Islet precursor cell (in vitro differentiated cells): ENCODE results near the gene IFNAR1.
"Not testable (repeated sequence)": the region's sequence is repeated elsewhere in the genome, so short reads cannot be mapped to it uniquely, and the experiment has no call there.

Source experiments
- DNase-seq: peaks from one replicate; pipeline ENCODE4 v3.0.0-alpha.2; 2018

Gene IFNAR1

GRCh38 chr21:33350676-33351075, 25.9 kb downstream of the IFNAR1 start:
- no peak for DNase-seq

- DNase-seq: no peak
Measured at GRCh38 chr21:33355355-33355754, 30.6 kb downstream of the IFNAR1 start.

GRCh38 chr21:33355996-33356395, 31.2 kb downstream of the IFNAR1 start:
- DNase-seq: no peak

GRCh38 chr21:33357177-33357576, 32.4 kb downstream of the IFNAR1 start:
- no peak for DNase-seq

GRCh38 chr21:33359446-33359845, 34.7 kb downstream of the IFNAR1 start:
- no peak for DNase-seq

GRCh38 chr21:33360281-33360680, 35.5 kb downstream of the IFNAR1 start:
- DNase-seq: no peak

GRCh38 chr21:33360881-33361602, 36.3 kb downstream of the IFNAR1 start:
- DNase-seq: peak; percentile 91

- peak; percentile 76 for DNase-seq
Measured at GRCh38 chr21:33362044-33362555, 37.3 kb downstream of the IFNAR1 start.

- not testable (repeated sequence) for DNase-seq
Measured at GRCh38 chr21:33363911-33364609, 39.3 kb downstream of the IFNAR1 start.

GRCh38 chr21:33364830-33365229, 40.1 kb downstream of the IFNAR1 start:
- no peak for DNase-seq

GRCh38 chr21:33367309-33367973, 42.7 kb downstream of the IFNAR1 start:
- peak; percentile 81 for DNase-seq

- DNase-seq: no peak
Measured at GRCh38 chr21:33368124-33368523, 43.4 kb downstream of the IFNAR1 start.

- peak; percentile 71 for DNase-seq
Measured at GRCh38 chr21:33368576-33368975, 43.8 kb downstream of the IFNAR1 start.

- DNase-seq: no peak
Measured at GRCh38 chr21:33369586-33369985, 44.8 kb downstream of the IFNAR1 start.

- no peak for DNase-seq
Measured at GRCh38 chr21:33370305-33370704, 45.5 kb downstream of the IFNAR1 start.

GRCh38 chr21:33371366-33371765, 46.6 kb downstream of the IFNAR1 start:
- DNase-seq: no peak

- DNase-seq: no peak
Measured at GRCh38 chr21:33372582-33372981, 47.8 kb downstream of the IFNAR1 start.

- peak; percentile 72 for DNase-seq
Measured at GRCh38 chr21:33373451-33373850, 48.7 kb downstream of the IFNAR1 start.

GRCh38 chr21:33374080-33374449, 49.3 kb downstream of the IFNAR1 start:
- no peak for DNase-seq

- DNase-seq: no peak
Measured at GRCh38 chr21:33374450-33375096, 49.8 kb downstream of the IFNAR1 start.

GRCh38 chr21:33375101-33375644, 50.4 kb downstream of the IFNAR1 start:
- no peak for DNase-seq

- no peak for DNase-seq
Measured at GRCh38 chr21:33377221-33377920, 52.6 kb downstream of the IFNAR1 start.
